ENCODE data around the gene LBH. TPM values are rescaled to one million over a fixed set of nuclear protein-coding genes. Genes with fewer than 3 reads are reported as not detected.

The LBH gene
- total and polyA plus RNA-seq, 2 of the 13 experiments (the other 11 are each of a cell fraction or from before 2014, with no cell fraction given) = 0.09 to 0.25 TPM

- CTCF ChIA-PET (ENCODE audit: low intra/inter-chr PET ratio, low total read pairs) = interaction anchor here (1.6 kb wide), 1 partner anchor 481 kb away, joined by 3 read pairs; no protein-coding TSS in a partner anchor
These were observed 680 bp upstream of the LBH start for GRCh38 chr2:30230497-30231211.

GRCh38 chr2:30231996-30232800 lies 864 bp downstream of the LBH start:
- Histone ChIP-seq H3K27ac (ENCODE audit: extremely low read length, insufficient read depth, low read length) (no peak overlapping the region), H3K9ac (ENCODE audit: insufficient read depth, low read depth, low read length) (no peak overlapping the region), H3K4me3 (replicated peaks in 1 of 3; ENCODE audit: insufficient read depth in 1 of 3, low read depth in 2 of 3, low read length in 3 of 3) (peak overlapping the region; percentile 33 to 69 (median 34); a peak in 5 of 6 replicates), H3K4me2 (ENCODE audit: low read depth, low read length) (peak overlapping the region; percentile 65), H2AFZ (ENCODE audit: low read length) (no peak overlapping the region), H3K27me3 (ENCODE audit: control insufficient read depth in 1 of 2, insufficient read depth in 2 of 2, low read length in 2 of 2) (peaks cover 26 to 80% of the 10 kb centered on the region in 2 experiments), H3K4me1 (ENCODE audit: insufficient read depth, low read length) (no peaks in the 10 kb centered on the region), H3K9me3 (ENCODE audit: low read length) (no peaks in the 10 kb centered on the region), H3K36me3 (replicated peaks in 1 of 2; ENCODE audit: control insufficient read depth in 1 of 2, insufficient read depth in 2 of 2, low read length in 2 of 2) (no peaks in the 10 kb centered on the region), H4K20me1 (ENCODE audit: insufficient read depth, low read length) (no peaks in the 10 kb centered on the region; the same call in 1 of the 2 replicates), H3K79me2 (ENCODE audit: insufficient read depth, low read length) (no peaks in the 10 kb centered on the region)
- FAIRE-seq (no peak), DNase-seq (ENCODE audit: low spot score) (no peak), ATAC-seq (peak; percentile 61)
- CTCF ChIA-PET (ENCODE audit: low intra/inter-chr PET ratio, low total read pairs) = interaction anchor here (1.6 kb wide), 1 partner anchor 479 kb away, joined by 3 read pairs; no protein-coding TSS in a partner anchor
- no TSS peak for BruUV-seq (replicated peaks)
- intact Hi-C loops (cut with micrococcal nuclease; ENCODE audit: unreplicated experiment) (no loop called here), in situ Hi-C loops (cut with HindIII; ENCODE audit: extremely low pct_ligation_motif_present, low pct_unique_long_range_greater_than_20kb) (no loop called here)
- POLR2A ChIA-PET = no interaction called here
- WGBS (ENCODE audit: low lambda C conversion rate) = 5% methylated on average over 24 of the region's 70 CpGs
- TF ChIP-seq FOXO1 (CRISPR knock-in tag; IDR thresholded peaks at IDR 0.05) = no peak
- TF ChIP-seq ZNF878 (CRISPR knock-in tag; IDR thresholded peaks at IDR 0.05) = no peak
- TF ChIP-seq TAF1 (CRISPR knock-in tag; IDR thresholded peaks at IDR 0.05) = no peak
- no peak for TF ChIP-seq KLF9 (CRISPR knock-in tag; IDR thresholded peaks at IDR 0.05; ENCODE audit: low read depth)
- TF ChIP-seq, protein P1, sequence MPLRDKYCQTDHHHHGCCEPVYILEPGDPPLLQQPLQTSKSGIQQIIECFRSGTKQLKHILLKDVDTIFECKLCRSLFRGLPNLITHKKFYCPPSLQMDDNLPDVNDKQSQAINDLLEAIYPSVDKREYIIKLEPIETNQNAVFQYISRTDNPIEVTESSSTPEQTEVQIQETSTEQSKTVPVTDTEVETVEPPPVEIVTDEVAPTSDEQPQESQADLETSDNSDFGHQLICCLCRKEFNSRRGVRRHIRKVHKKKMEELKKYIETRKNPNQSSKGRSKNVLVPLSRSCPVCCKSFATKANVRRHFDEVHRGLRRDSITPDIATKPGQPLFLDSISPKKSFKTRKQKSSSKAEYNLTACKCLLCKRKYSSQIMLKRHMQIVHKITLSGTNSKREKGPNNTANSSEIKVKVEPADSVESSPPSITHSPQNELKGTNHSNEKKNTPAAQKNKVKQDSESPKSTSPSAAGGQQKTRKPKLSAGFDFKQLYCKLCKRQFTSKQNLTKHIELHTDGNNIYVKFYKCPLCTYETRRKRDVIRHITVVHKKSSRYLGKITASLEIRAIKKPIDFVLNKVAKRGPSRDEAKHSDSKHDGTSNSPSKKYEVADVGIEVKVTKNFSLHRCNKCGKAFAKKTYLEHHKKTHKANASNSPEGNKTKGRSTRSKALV (CRISPR knock-in tag; IDR thresholded peaks at IDR 0.05) = peak; percentile 89
- no peak for TF ChIP-seq MED1 (CRISPR knock-in tag; IDR thresholded peaks at IDR 0.05)
- TF ChIP-seq GPN1 (CRISPR knock-in tag; IDR thresholded peaks at IDR 0.05; ENCODE audit: borderline replicate concordance) = no peak
- no peak for TF ChIP-seq DNMT1 (CRISPR knock-in tag; IDR thresholded peaks at IDR 0.05)
- TF ChIP-seq RFXANK (CRISPR knock-in tag; IDR thresholded peaks at IDR 0.05) = no peak
- TF ChIP-seq KDM5A (IDR thresholded peaks at IDR 0.05; ENCODE audit: borderline replicate concordance, low read length) = no peak
- no peak for TF ChIP-seq KDM3A (CRISPR knock-in tag; IDR thresholded peaks at IDR 0.05; ENCODE audit: low read depth)
- TF ChIP-seq ZNF33B (CRISPR knock-in tag; IDR thresholded peaks at IDR 0.05) = no peak
- TF ChIP-seq ARNT2 (CRISPR knock-in tag; IDR thresholded peaks at IDR 0.05; ENCODE audit: low read depth) = peak; percentile 26; the same call in 1 of the 2 replicates
- TF ChIP-seq U2AF2 (IDR thresholded peaks at IDR 0.05; ENCODE audit: low read depth, low read length) = no peak
- TF ChIP-seq MZF1 (CRISPR knock-in tag; IDR thresholded peaks at IDR 0.05; ENCODE audit: borderline replicate concordance) = no peak
- TF ChIP-seq ZNF780A (CRISPR knock-in tag; IDR thresholded peaks at IDR 0.05) = no peak

More at GRCh38 chr2:30230497-30231211, 680 bp upstream of the LBH start:
- intact Hi-C loops (cut with micrococcal nuclease; ENCODE audit: unreplicated experiment) (no loop called here), in situ Hi-C loops (cut with HindIII; ENCODE audit: extremely low pct_ligation_motif_present, low pct_unique_long_range_greater_than_20kb) (no loop called here)
- peak; percentile 18 for ATAC-seq
- POLR2A ChIA-PET = no interaction called here
- H3K79me2 ChIP-seq (ENCODE audit: insufficient read depth, low read length) = no peaks in the 10 kb centered on the region
- H2AFZ ChIP-seq (ENCODE audit: low read length) = no peak overlapping the region
- no peak overlapping the region for H3K27ac ChIP-seq (ENCODE audit: extremely low read length, insufficient read depth, low read length)
- H3K36me3 ChIP-seq (replicated peaks in 1 of 2; ENCODE audit: control insufficient read depth in 1 of 2, insufficient read depth in 2 of 2, low read length in 2 of 2) = no peaks in the 10 kb centered on the region
- no peak for TF ChIP-seq ZNF615 (CRISPR knock-in tag; IDR thresholded peaks at IDR 0.05; ENCODE audit: borderline replicate concordance)
- H3K4me3 ChIP-seq (replicated peaks in 1 of 3; ENCODE audit: insufficient read depth in 1 of 3, low read depth in 2 of 3, low read length in 3 of 3) = peak overlapping the region; percentile 13 to 69 (median 26); a peak in 4 of 6 replicates
- WGBS (ENCODE audit: low lambda C conversion rate) = 54% methylated on average over 45 of the region's 50 CpGs
- no peak overlapping the region for H3K9ac ChIP-seq (ENCODE audit: insufficient read depth, low read depth, low read length)
- H3K4me2 ChIP-seq (ENCODE audit: low read depth, low read length) = peak overlapping the region; percentile 65; the same call in 1 of the 2 replicates
- no peaks in the 10 kb centered on the region for H3K4me1 ChIP-seq (ENCODE audit: insufficient read depth, low read length)
- no peak for DNase-seq (ENCODE audit: low spot score)
- peaks cover 22 to 78% of the 10 kb centered on the region in 2 experiments for H3K27me3 ChIP-seq (ENCODE audit: control insufficient read depth in 1 of 2, insufficient read depth in 2 of 2, low read length in 2 of 2)
- H3K9me3 ChIP-seq (ENCODE audit: low read length) = no peaks in the 10 kb centered on the region
- no TSS peak for BruUV-seq (replicated peaks)
- no peaks in the 10 kb centered on the region; the same call in 1 of the 2 replicates for H4K20me1 ChIP-seq (ENCODE audit: insufficient read depth, low read length)
- no peak for FAIRE-seq
